ENCODE data around the gene SLC39A5.

The SLC39A5 gene

GRCh38 chr12:56202838-56203237 is 27.0 kb upstream of the SLC39A5 start:
- Mint-ChIP-seq H3K27ac (no peak overlapping the region), H3K4me1 (ENCODE audit: low read depth) (peaks cover 2% of the 10 kb centered on the region), H3K9me3 (no peaks in the 10 kb centered on the region), H3K4me3 (no peak overlapping the region), H3K36me3 (ENCODE audit: low read depth) (peaks cover 30% of the 10 kb centered on the region), H3K27me3 (no peaks in the 10 kb centered on the region)
- no peak for DNase-seq

GRCh38 chr12:56204275-56204674 is 25.6 kb upstream of the SLC39A5 start:
- Mint-ChIP-seq H3K27ac (no peak overlapping the region), H3K9me3 (no peaks in the 10 kb centered on the region), H3K27me3 (no peaks in the 10 kb centered on the region), H3K4me3 (no peak overlapping the region), H3K4me1 (ENCODE audit: low read depth) (peaks cover 2% of the 10 kb centered on the region), H3K36me3 (ENCODE audit: low read depth) (peaks cover 39% of the 10 kb centered on the region)
- no peak for DNase-seq

GRCh38 chr12:56205445-56205844 is 24.4 kb upstream of the SLC39A5 start:
- peaks cover 49% of the 10 kb centered on the region for H3K36me3 Mint-ChIP-seq (ENCODE audit: low read depth)
- H3K9me3 Mint-ChIP-seq, result no peaks in the 10 kb centered on the region
- no peak overlapping the region for H3K27ac Mint-ChIP-seq
- no peak for DNase-seq
- H3K4me1 Mint-ChIP-seq (ENCODE audit: low read depth), result peaks cover 2% of the 10 kb centered on the region
- no peaks in the 10 kb centered on the region for H3K27me3 Mint-ChIP-seq
- H3K4me3 Mint-ChIP-seq, result no peak overlapping the region

DNA sequence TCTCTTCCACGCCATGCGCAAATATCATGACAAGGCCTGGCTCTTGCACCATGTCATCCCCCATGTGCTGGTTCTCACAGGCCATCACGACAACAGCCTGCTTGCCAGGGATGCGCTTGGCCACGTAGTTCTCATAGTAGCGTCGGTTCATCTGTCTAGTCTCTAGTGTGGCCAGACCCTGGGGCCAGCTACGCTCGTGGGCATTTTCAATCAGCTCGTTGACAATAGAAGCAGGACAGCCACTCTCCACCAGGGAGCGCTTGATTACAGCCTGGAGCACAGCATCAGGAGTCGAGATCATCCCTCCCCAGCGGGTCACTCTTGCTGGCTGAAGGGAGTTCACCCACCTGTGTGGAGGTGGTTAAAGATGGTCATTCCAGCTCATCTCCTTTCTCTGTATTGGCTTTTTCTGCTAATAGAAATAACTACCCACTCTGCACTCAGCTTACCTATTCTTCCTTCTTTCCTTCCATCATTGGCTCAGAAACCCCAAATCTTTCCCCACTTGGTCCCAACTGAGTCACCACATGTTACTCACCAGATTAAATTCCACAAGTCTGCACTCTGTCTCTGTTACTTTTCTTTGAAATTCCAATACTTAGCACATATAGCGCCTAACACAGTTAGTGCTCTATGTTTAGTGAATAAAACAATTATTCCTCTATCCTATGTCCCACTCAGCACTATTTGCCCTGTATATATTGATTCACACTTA is 23.2 kb upstream of the SLC39A5 start:
- no peak overlapping the region for H3K4me3 Mint-ChIP-seq
- H3K4me1 Mint-ChIP-seq (ENCODE audit: low read depth), result peaks cover 2% of the 10 kb centered on the region
- H3K36me3 Mint-ChIP-seq (ENCODE audit: low read depth), result peaks cover 59% of the 10 kb centered on the region
- H3K27me3 Mint-ChIP-seq, result no peaks in the 10 kb centered on the region
- peak overlapping the region; percentile 27 for H3K27ac Mint-ChIP-seq
- peak; percentile 40 for DNase-seq
- no peaks in the 10 kb centered on the region for H3K9me3 Mint-ChIP-seq

DNA sequence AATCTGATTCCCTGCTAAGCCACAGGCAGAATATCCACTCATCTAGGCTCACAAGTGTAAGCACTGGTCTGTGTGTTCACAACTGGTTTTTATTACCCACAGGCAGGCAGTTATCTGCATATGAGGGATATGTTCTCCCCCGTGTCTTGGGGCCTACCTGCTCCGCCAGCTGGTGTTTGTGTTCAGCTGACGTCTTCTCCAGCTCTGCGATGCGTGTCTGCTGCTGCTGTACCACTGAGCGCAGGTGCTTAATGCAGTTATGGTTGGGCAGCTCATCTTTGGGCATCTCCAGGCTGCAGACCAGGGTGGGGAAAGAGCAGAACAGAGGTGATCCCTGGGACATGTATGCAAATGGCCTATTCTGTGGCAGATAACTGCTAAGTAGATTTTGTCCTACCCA is 21.8 kb upstream of the SLC39A5 start:
- Mint-ChIP-seq H3K4me3 (no peak overlapping the region), H3K36me3 (ENCODE audit: low read depth) (peaks cover 73% of the 10 kb centered on the region), H3K4me1 (ENCODE audit: low read depth) (peaks cover 11% of the 10 kb centered on the region), H3K9me3 (no peaks in the 10 kb centered on the region), H3K27me3 (no peaks in the 10 kb centered on the region), H3K27ac (no peak overlapping the region)
- no peak for DNase-seq

GRCh38 chr12:56212361-56212760 is 17.5 kb upstream of the SLC39A5 start:
- Mint-ChIP-seq H3K27ac (peak overlapping the region; percentile 69), H3K27me3 (no peaks in the 10 kb centered on the region), H3K9me3 (no peaks in the 10 kb centered on the region), H3K4me1 (ENCODE audit: low read depth) (peaks cover 16% of the 10 kb centered on the region), H3K36me3 (ENCODE audit: low read depth) (peaks cover 83% of the 10 kb centered on the region), H3K4me3 (no peak overlapping the region)
- no peak for DNase-seq

GRCh38 chr12:56213878-56214277 is 16.0 kb upstream of the SLC39A5 start:
- Mint-ChIP-seq H3K4me3 (no peak overlapping the region), H3K27me3 (no peaks in the 10 kb centered on the region), H3K36me3 (ENCODE audit: low read depth) (peaks cover 73% of the 10 kb centered on the region), H3K4me1 (ENCODE audit: low read depth) (peaks cover 16% of the 10 kb centered on the region), H3K9me3 (no peaks in the 10 kb centered on the region), H3K27ac (peak overlapping the region; percentile 20)
- no peak for DNase-seq

GRCh38 chr12:56216461-56216860 is 13.4 kb upstream of the SLC39A5 start:
- Mint-ChIP-seq H3K4me1 (ENCODE audit: low read depth) (peaks cover 25% of the 10 kb centered on the region), H3K27me3 (no peaks in the 10 kb centered on the region), H3K4me3 (no peak overlapping the region), H3K9me3 (no peaks in the 10 kb centered on the region), H3K27ac (no peak overlapping the region), H3K36me3 (ENCODE audit: low read depth) (peaks cover 57% of the 10 kb centered on the region)
- no peak for DNase-seq

GRCh38 chr12:56219840-56220239 is 10.0 kb upstream of the SLC39A5 start:
- peaks cover 38% of the 10 kb centered on the region for H3K4me1 Mint-ChIP-seq (ENCODE audit: low read depth)
- no peak overlapping the region for H3K27ac Mint-ChIP-seq
- peak overlapping the region; percentile 25 for H3K4me3 Mint-ChIP-seq
- H3K27me3 Mint-ChIP-seq, result no peaks in the 10 kb centered on the region
- no peaks in the 10 kb centered on the region for H3K9me3 Mint-ChIP-seq
- DNase-seq, result no peak
- H3K36me3 Mint-ChIP-seq (ENCODE audit: low read depth), result peaks cover 42% of the 10 kb centered on the region

- no peak for DNase-seq
- peaks cover 45% of the 10 kb centered on the region for H3K4me1 Mint-ChIP-seq (ENCODE audit: low read depth)
- H3K4me3 Mint-ChIP-seq, result peak overlapping the region; percentile 93
- H3K36me3 Mint-ChIP-seq (ENCODE audit: low read depth), result peaks cover 43% of the 10 kb centered on the region
- H3K9me3 Mint-ChIP-seq, result no peaks in the 10 kb centered on the region
- H3K27me3 Mint-ChIP-seq, result no peaks in the 10 kb centered on the region
- H3K27ac Mint-ChIP-seq, result peak overlapping the region; percentile 95
These were observed 9.1 kb upstream of the SLC39A5 start for GRCh38 chr12:56220611-56221231.

DNA sequence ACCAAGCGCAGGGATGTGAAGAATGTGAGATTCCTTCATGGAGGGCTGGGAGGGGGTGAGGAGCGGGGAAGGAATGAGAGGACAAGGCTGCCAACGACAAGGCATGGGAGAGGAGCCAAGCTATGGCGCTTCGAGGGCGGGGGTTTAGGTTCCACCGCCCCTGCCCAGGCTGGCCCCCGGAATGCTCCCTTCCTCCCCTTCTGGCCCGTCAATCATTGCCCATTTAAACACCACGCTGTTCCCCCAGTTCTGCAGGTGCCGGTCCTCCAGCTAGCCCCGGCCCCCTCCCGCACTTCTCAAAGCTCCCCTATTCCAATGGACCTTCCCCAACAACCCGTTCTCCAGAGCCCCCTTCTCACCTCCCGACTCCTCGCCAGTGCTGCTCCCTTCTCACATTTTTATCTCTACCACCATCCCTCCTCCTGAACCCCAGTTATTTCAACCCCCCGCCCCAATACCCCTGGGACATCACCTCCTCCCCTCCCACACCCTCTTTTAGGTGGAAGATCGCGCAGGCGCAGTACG is 8.6 kb upstream of the SLC39A5 start:
- H3K9me3 Mint-ChIP-seq, result no peaks in the 10 kb centered on the region
- peak overlapping the region; percentile 93 for H3K4me3 Mint-ChIP-seq
- no peaks in the 10 kb centered on the region for H3K27me3 Mint-ChIP-seq
- H3K4me1 Mint-ChIP-seq (ENCODE audit: low read depth), result peaks cover 49% of the 10 kb centered on the region
- peak overlapping the region; percentile 95 for H3K27ac Mint-ChIP-seq
- DNase-seq, result no peak
- H3K36me3 Mint-ChIP-seq (ENCODE audit: low read depth), result peaks cover 44% of the 10 kb centered on the region

DNA sequence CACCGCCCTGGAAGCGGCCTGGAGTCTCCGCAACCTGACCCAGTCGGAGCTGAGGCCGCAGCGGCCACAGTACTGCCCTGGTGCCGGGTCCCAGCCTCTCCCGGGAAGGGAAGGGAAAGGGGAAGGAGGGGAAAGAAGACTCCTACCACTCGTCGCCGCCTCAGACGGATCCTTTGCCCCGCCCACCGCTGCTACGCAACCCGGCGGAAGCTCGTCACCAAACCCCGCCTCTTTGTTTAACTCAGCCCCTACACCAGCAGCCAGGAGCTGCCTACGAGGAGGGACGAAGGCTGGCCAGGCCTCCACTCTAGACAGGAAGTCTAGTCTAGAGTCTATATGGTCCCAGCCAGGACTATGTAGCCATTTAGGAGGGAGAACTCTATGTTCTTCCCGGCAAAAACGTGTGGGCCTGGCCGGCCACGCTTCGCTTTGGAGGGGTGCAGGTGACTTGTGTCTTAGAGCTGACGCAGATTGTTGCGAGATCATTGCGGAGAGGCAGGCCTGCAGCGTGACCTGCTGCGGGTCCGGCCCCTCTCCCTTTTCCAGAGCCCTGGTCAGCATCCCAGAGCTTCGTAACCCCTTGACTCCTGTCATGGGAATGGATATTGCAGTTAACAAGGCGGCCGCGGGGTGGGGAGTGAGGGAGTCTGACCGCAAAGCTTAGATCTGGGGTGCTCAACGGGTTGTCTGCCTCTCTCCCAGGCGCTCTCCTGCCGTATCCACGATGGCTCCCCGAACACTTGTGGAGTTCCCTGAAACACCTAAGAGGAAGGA is 7.9 kb upstream of the SLC39A5 start, which contains the start of gene RNF41:
Gene RNF41 (minus strand): TSS at position 166 of the 774 bp plus-strand sequence. CDS start 7,875 bp downstream, outside the sequence.
- H3K27ac Mint-ChIP-seq, result peak within 1 kb of the TSS; percentile 95
- H3K27me3 Mint-ChIP-seq, result no peaks in the 10 kb centered on the region
- DNase-seq, result peak; percentile 96
- peaks cover 46% of the 10 kb centered on the region for H3K4me1 Mint-ChIP-seq (ENCODE audit: low read depth)
- no peaks in the 10 kb centered on the region for H3K9me3 Mint-ChIP-seq
- peaks cover 44% of the 10 kb centered on the region for H3K36me3 Mint-ChIP-seq (ENCODE audit: low read depth)
- H3K4me3 Mint-ChIP-seq, result peak within 1 kb of the TSS; percentile 93

- H3K27ac Mint-ChIP-seq, result peak overlapping the region; percentile 95
- H3K27me3 Mint-ChIP-seq, result no peaks in the 10 kb centered on the region
- H3K4me3 Mint-ChIP-seq, result peak overlapping the region; percentile 93
- H3K36me3 Mint-ChIP-seq (ENCODE audit: low read depth), result peaks cover 47% of the 10 kb centered on the region
- DNase-seq, result no peak
- H3K4me1 Mint-ChIP-seq (ENCODE audit: low read depth), result peaks cover 46% of the 10 kb centered on the region
- no peaks in the 10 kb centered on the region for H3K9me3 Mint-ChIP-seq
These were observed 7.3 kb upstream of the SLC39A5 start for GRCh38 chr12:56222531-56222895.

GRCh38 chr12:56223571-56224101 is 6.2 kb upstream of the SLC39A5 start:
- no peak for DNase-seq
- Mint-ChIP-seq H3K4me3 (peak overlapping the region; percentile 93), H3K27ac (peak overlapping the region; percentile 95), H3K36me3 (ENCODE audit: low read depth) (peaks cover 53% of the 10 kb centered on the region), H3K27me3 (no peaks in the 10 kb centered on the region), H3K4me1 (ENCODE audit: low read depth) (peaks cover 46% of the 10 kb centered on the region), H3K9me3 (no peaks in the 10 kb centered on the region)
